IMR-90 (cell line): Measurements from ENCODE around the gene OR51B4. TPM values are rescaled to one million over a fixed set of nuclear protein-coding genes. Genes with fewer than 3 reads are reported as not detected.

Experiments used
- ATAC-seq: fragments of 200-7000 bp; cut with Tn5 transposase; 2 replicates; pipeline ENCODE4 v1.9.1; 2020; ENCODE audit warnings: low read depth, mild to moderate bottlenecking, moderate library complexity
- Bru-seq: library from RNA; stranded (reverse); fragments of 400-500 nt; gene quantifications from one replicate; lab custom pipeline; 2021; lab: Mats Ljungman, UMichigan
- BruChase-seq, 2 experiments: library from RNA; stranded (reverse); fragments of 400-500 nt; gene quantifications; one replicate each; lab custom pipeline; 2021; lab: Mats Ljungman, UMichigan
- BruUV-seq: library from RNA; stranded (reverse); fragments of 400-500 nt; replicated peaks from 2 replicates; lab custom pipeline; 2021; lab: Mats Ljungman, UMichigan
- CTCF ChIA-PET: fragments of 300-600 bp; formaldehyde crosslinking; extraction: SDS; loops from one replicate; lab custom pipeline; 2021; ENCODE audit warnings: antibody characterized with exemption; lab: Yijun Ruan, JAX
- POLR2A ChIA-PET: fragments of 300-600 bp; sonication (Branson Sonifier 250); formaldehyde crosslinking; loops from one replicate; lab custom pipeline; 2022; ENCODE audit warnings: antibody characterized with exemption; ENCODE audit not compliant: unreplicated experiment; lab: Charles Lee
- DNase-seq: peaks from one replicate; pipeline ENCODE4 v3.0.0; 2013
- H2AFZ ChIP-seq: replicated peaks from 2 replicates; pipeline ENCODE3; 2013; ENCODE audit warnings: low read length, mild to moderate bottlenecking; ENCODE audit not compliant: poor library complexity
- H2AK5ac ChIP-seq: 2 replicates; pipeline ENCODE4 v1.6.1; 2013; ENCODE audit warnings: low read depth, low read length, inconsistent platforms
- H2AK9ac ChIP-seq: replicated peaks from 2 replicates; pipeline ENCODE3; 2013; ENCODE audit warnings: mild to moderate bottlenecking, low read depth, low read length, moderate library complexity; ENCODE audit not compliant: poor library complexity
- H2BK120ac ChIP-seq: 2 replicates; pipeline ENCODE4 v1.6.1; 2013; ENCODE audit warnings: low read depth, low read length, inconsistent platforms
- H2BK15ac ChIP-seq: 3 replicates; pipeline ENCODE4 v1.6.1; 2013; ENCODE audit warnings: low read depth, low read length, inconsistent platforms
- H2BK20ac ChIP-seq: 2 replicates; pipeline ENCODE4 v1.6.1; 2013; ENCODE audit warnings: low read depth, mild to moderate bottlenecking, inconsistent platforms, low read length, moderate library complexity
- H2BK5ac ChIP-seq: 2 replicates; pipeline ENCODE4 v1.6.1; 2013; ENCODE audit warnings: mild to moderate bottlenecking, low read depth, low read length, inconsistent platforms; ENCODE audit not compliant: poor library complexity, severe bottlenecking
- H3K14ac ChIP-seq: replicated peaks from 2 replicates; pipeline ENCODE4 v1.6.1; 2013; ENCODE audit warnings: low read depth, low read length, inconsistent platforms
- H3K18ac ChIP-seq: 2 replicates; pipeline ENCODE4 v1.6.1; 2013; ENCODE audit warnings: low read depth, low read length, control low read depth
- H3K23ac ChIP-seq: 2 replicates; pipeline ENCODE4 v1.6.1; 2013; ENCODE audit warnings: low read depth, low read length, inconsistent platforms
- H3K27ac ChIP-seq: 2 replicates; pipeline ENCODE4 v1.5.1; 2013; ENCODE audit warnings: mild to moderate bottlenecking, control low read depth, low read length; ENCODE audit not compliant: insufficient read depth
- H3K27me3 ChIP-seq: 2 replicates; pipeline ENCODE4 v1.6.1; 2013; ENCODE audit warnings: low read length; ENCODE audit not compliant: control insufficient read depth, insufficient read depth
- H3K36me3 ChIP-seq: 2 replicates; pipeline ENCODE4 v1.6.1; 2013; ENCODE audit warnings: low read length, mixed read lengths; ENCODE audit not compliant: control insufficient read depth, insufficient read depth
- H3K4ac ChIP-seq: 2 replicates; pipeline ENCODE4 v1.6.1; 2013; ENCODE audit warnings: low read depth, low read length, inconsistent platforms
- H3K4me1 ChIP-seq: 2 replicates; pipeline ENCODE4 v1.6.1; 2013; ENCODE audit warnings: low read length, mixed read lengths; ENCODE audit not compliant: control insufficient read depth, insufficient read depth
- H3K4me2 ChIP-seq: 2 replicates; pipeline ENCODE4 v1.6.1; 2013; ENCODE audit warnings: low read depth, mild to moderate bottlenecking, control low read depth, low read length, moderate library complexity
- H3K4me3 ChIP-seq: 2 replicates; pipeline ENCODE4 v1.5.1; 2013; ENCODE audit warnings: low read depth, mild to moderate bottlenecking, control low read depth, low read length, moderate library complexity; ENCODE audit not compliant: insufficient read depth
- H3K56ac ChIP-seq: 2 replicates; pipeline ENCODE4 v1.6.1; 2013; ENCODE audit warnings: low read length, inconsistent platforms; ENCODE audit not compliant: insufficient read depth; ENCODE audit errors: extremely low read depth
- H3K79me1 ChIP-seq, 2 experiments: 2 replicates each; pipeline ENCODE4 v1.6.1; 2013; ENCODE audit warnings: low read length in 2 of 2, inconsistent platforms in 1 of 2, low read depth in 1 of 2
- H3K9ac ChIP-seq: 2 replicates; pipeline ENCODE4 v1.6.1; 2013; ENCODE audit warnings: low read depth, low read length, control low read depth
- H3K9me1 ChIP-seq: 2 replicates; pipeline ENCODE4 v1.6.1; 2013; ENCODE audit warnings: low read length, inconsistent platforms; ENCODE audit not compliant: insufficient read depth
- H3K9me3 ChIP-seq: 2 replicates; pipeline ENCODE4 v1.6.1; 2013; ENCODE audit warnings: low read length; ENCODE audit not compliant: control insufficient read depth, insufficient read depth
- H4K20me1 ChIP-seq: 2 replicates; pipeline ENCODE4 v1.6.1; 2013; ENCODE audit warnings: low read length, inconsistent platforms; ENCODE audit not compliant: insufficient read depth
- H4K5ac ChIP-seq: 2 replicates; pipeline ENCODE4 v1.6.1; 2013; ENCODE audit warnings: mild to moderate bottlenecking, low read depth, low read length, control low read depth
- H4K8ac ChIP-seq, 2 experiments: 2 replicates each; pipeline ENCODE4 v1.6.1; 2013; ENCODE audit warnings: low read depth in 2 of 2, low read length in 2 of 2, control low read depth in 1 of 2, inconsistent platforms in 1 of 2
- H4K91ac ChIP-seq: 2 replicates; pipeline ENCODE4 v1.6.1; 2013; ENCODE audit warnings: low read depth, low read length, inconsistent platforms; ENCODE audit not compliant: insufficient read depth
- CEBPB ChIP-seq: IDR thresholded peaks from 2 replicates; pipeline ENCODE4 v1.6.1; 2012; ENCODE audit warnings: low read depth, low read length, improper control_type of control experiment
- CHD1 ChIP-seq: IDR thresholded peaks from 2 replicates; pipeline ENCODE4 v1.6.1; 2012; ENCODE audit warnings: low read depth, low read length, improper control_type of control experiment
- MAFK ChIP-seq: IDR thresholded peaks from 2 replicates; pipeline ENCODE4 v1.6.1; 2012; ENCODE audit warnings: low read depth, low read length, improper control_type of control experiment
- MAZ ChIP-seq: IDR thresholded peaks from 2 replicates; pipeline ENCODE4 v1.6.1; 2012; ENCODE audit warnings: low read depth, mild to moderate bottlenecking, low read length, improper control_type of control experiment, moderate library complexity, borderline replicate concordance
- MXI1 ChIP-seq: IDR thresholded peaks from 2 replicates; pipeline ENCODE4 v1.6.1; 2012; ENCODE audit warnings: low read depth, mild to moderate bottlenecking, low read length, moderate library complexity, borderline replicate concordance
- NFE2L2 ChIP-seq: fragments of 150-350 bp; IDR thresholded peaks from 2 replicates; pipeline ENCODE4 v1.6.1; 2016; ENCODE audit warnings: low read depth, mild to moderate bottlenecking, low read length
- POLR2A ChIP-seq: IDR thresholded peaks from 2 replicates; pipeline ENCODE4 v1.6.1; 2012; ENCODE audit warnings: mild to moderate bottlenecking, low read depth, low read length
- RAD21 ChIP-seq: IDR thresholded peaks from 2 replicates; pipeline ENCODE4 v1.6.1; 2012; ENCODE audit warnings: low read length, improper control_type of control experiment
- RFX5 ChIP-seq: IDR thresholded peaks from 2 replicates; pipeline ENCODE4 v1.8.0; 2012; ENCODE audit warnings: low read depth, mild to moderate bottlenecking, low read length, moderate library complexity
- SMC3 ChIP-seq: fragments of 150-350 bp; IDR thresholded peaks from 2 replicates; pipeline ENCODE4 v1.6.1; 2016; ENCODE audit warnings: low read depth, mild to moderate bottlenecking, antibody characterized with exemption, low read length, moderate library complexity
- WGBS, 2 experiments: methylation state at CpG; one replicate each; pipeline versions ENCODE4 v1.1.5 to v1.1.7; 2013; ENCODE audit warnings: missing lambda C conversion rate in 2 of 2; ENCODE audit not compliant: insufficient read length in 1 of 2; ENCODE audit errors: extremely low coverage in 2 of 2; 5-methylcytosine and 5-hydroxymethylcytosine counted together
- dilution Hi-C: fragments of 300-500 bp; cut with HindIII; formaldehyde crosslinking; loops from one replicate; pipeline ENCODE4 v1.14.3; 2018; ENCODE audit warnings: low sequenced_read_pairs; ENCODE audit not compliant: unreplicated experiment
- in situ Hi-C: fragments of 300-500 bp; cut with MboI; formaldehyde crosslinking; loops from 3 replicates; pipeline ENCODE4 v1.14.3; 2019; ENCODE audit warnings: low sequenced_read_pairs, inconsistent platforms, mixed read lengths
- intact Hi-C: fragments of 100-400 bp; cut with micrococcal nuclease; formaldehyde crosslinking; loops from 2 replicates; pipeline ENCODE4 v1.10.0; 2022
- long read RNA-seq: library from polyadenylated mRNA; unstranded; transcript quantifications from one replicate; pipeline ENCODE4 v2.0.0, GENCODE V29; 2021; ENCODE audit not compliant: unreplicated experiment
- polyA plus RNA-seq, 3 experiments: library from polyadenylated mRNA; depleted of rRNA; stranded (reverse); fragments of >200 nt; gene quantifications; 2 replicates each; pipeline ENCODE4 v1.2.3, GENCODE V29; 2012; ENCODE audit warnings: low replicate concordance in 1 of 3
- total RNA-seq: library from RNA; depleted of rRNA; stranded (reverse); fragments of >200 nt; gene quantifications from 2 replicates; pipeline ENCODE4 v1.2.3, GENCODE V29; 2012; rRNA removed
- TF ChIP-seq, protein P1 (sequence below): fragments of 150-350 bp; IDR thresholded peaks from 2 replicates; pipeline ENCODE4 v1.6.1; 2017; ENCODE audit warnings: mild to moderate bottlenecking, antibody characterized with exemption, low read length, low read depth
- TF ChIP-seq, protein P2 (sequence below): conservative IDR thresholded peaks from 2 replicates; pipeline ENCODE4 v1.5.1; 2012; ENCODE audit warnings: mild to moderate bottlenecking, low read depth, low read length, improper control_type of control experiment
- TF ChIP-seq, protein P3 (sequence below): fragments of 150-350 bp; IDR thresholded peaks from 2 replicates; pipeline ENCODE4 v1.6.1; 2016; ENCODE audit warnings: low read depth, mild to moderate bottlenecking, low read length, moderate library complexity, borderline replicate concordance

OR51B4 gene, protein sequence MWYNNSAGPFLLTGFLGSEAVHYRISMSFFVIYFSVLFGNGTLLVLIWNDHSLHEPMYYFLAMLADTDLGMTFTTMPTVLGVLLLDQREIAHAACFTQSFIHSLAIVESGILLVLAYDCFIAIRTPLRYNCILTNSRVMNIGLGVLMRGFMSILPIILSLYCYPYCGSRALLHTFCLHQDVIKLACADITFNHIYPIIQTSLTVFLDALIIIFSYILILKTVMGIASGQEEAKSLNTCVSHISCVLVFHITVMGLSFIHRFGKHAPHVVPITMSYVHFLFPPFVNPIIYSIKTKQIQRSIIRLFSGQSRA
- not detected in 2 replicates for total RNA-seq
- polyA plus RNA-seq (2012; rRNA removed): 0.11 TPM in 1 of 2 replicates, not detected in the other
- 0.16 TPM in 1 of 2 replicates, not detected in the other for polyA plus RNA-seq (2012; cell fraction: cytosol; rRNA removed)
- polyA plus RNA-seq (2012; cell fraction: nucleus; rRNA removed; ENCODE audit: low replicate concordance): 0.09 TPM in 1 of 2 replicates, not detected in the other
- percentile 21 among the genes with signal in this experiment for Bru-seq, nascent RNA
- BruChase-seq, experiment 1, labeled RNA remaining after a 6-hour chase: percentile 34 among the genes with signal in this experiment
- percentile 28 among the genes with signal in this experiment for BruChase-seq, experiment 2, labeled RNA remaining after a 2-hour chase
- long read RNA-seq: 0 reads

DNA sequence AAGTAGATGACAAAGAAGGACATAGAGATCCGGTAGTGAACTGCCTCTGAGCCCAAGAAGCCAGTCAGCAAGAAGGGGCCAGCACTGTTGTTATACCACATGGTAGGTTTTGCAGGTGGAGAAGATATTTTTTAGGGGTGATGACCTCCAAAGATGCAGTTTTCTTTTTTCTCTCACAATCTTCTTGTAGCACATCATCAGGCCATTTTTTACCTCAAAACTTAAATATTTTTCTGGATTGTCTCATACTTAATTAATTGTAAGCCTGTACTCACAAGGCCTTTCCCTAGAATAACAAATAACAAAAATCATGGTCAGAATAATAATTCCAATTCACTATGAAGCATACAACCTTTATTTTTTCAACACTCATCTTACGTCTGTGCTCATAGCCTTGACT, at the start of gene OR51B4:
Gene OR51B4, minus strand, starts transcription at position 101 of the 400 bp plus-strand sequence. Its CDS starts 0 bp downstream, at position 101.
- ChIA-PET CTCF (no interaction called here), POLR2A (no interaction called here)
- Histone ChIP-seq H3K4me3 (no peak within 1 kb of the TSS), H2BK5ac (peak within 1 kb of the TSS; percentile 88), H4K5ac (peak within 1 kb of the TSS; percentile 65; the same call in 1 of the 2 replicates), H2AK5ac (peak within 1 kb of the TSS; percentile 89), H3K56ac (no peak within 1 kb of the TSS), H3K9me3 (no peaks in the 10 kb centered on the region), H3K4ac (peak within 1 kb of the TSS; percentile 11), H2BK20ac (peak within 1 kb of the TSS; percentile 62), H2AK9ac (no peak within 1 kb of the TSS), H4K8ac (peak within 1 kb of the TSS in 1 of 2 experiments; percentile 77; a peak in 3 of 4 replicates), H2BK15ac (peak within 1 kb of the TSS; percentile 88; the same call in 2 of the 3 replicates), H4K20me1 (no peaks in the 10 kb centered on the region), H2AFZ (peak within 1 kb of the TSS; percentile 40), H3K18ac (peak within 1 kb of the TSS; percentile 95; the same call in 1 of the 2 replicates), H3K14ac (peak within 1 kb of the TSS; percentile 58; the same call in 1 of the 2 replicates), H3K23ac (no peak within 1 kb of the TSS), H2BK120ac (peak within 1 kb of the TSS; percentile 48), H3K27ac (no peak within 1 kb of the TSS), H3K9ac (no peak within 1 kb of the TSS), H3K9me1 (no peaks in the 10 kb centered on the region; the same call in 1 of the 2 replicates), H3K27me3 (no peaks in the 10 kb centered on the region), H3K4me1 (peaks cover 9% of the 10 kb centered on the region; the same call in 1 of the 2 replicates), H3K4me2 (no peak within 1 kb of the TSS), H3K79me1 (no peaks in the 10 kb centered on the region), H3K36me3 (no peaks in the 10 kb centered on the region), H4K91ac (peak within 1 kb of the TSS; percentile 72)
- intact Hi-C loops (no loop called here), in situ Hi-C loops (no loop called here), dilution Hi-C loops (no loop called here)
- BruUV-seq: no TSS peak
- ATAC-seq (no peak), DNase-seq (no peak)
- no CpG with 5 or more reads among the region's 2 CpGs for WGBS, 2 experiments
- no peak for TF ChIP-seq SMC3
- no peak for TF ChIP-seq POLR2A
- no peak for TF ChIP-seq CEBPB
- TF ChIP-seq MXI1: no peak
- TF ChIP-seq NFE2L2: no peak
- TF ChIP-seq, protein P1, sequence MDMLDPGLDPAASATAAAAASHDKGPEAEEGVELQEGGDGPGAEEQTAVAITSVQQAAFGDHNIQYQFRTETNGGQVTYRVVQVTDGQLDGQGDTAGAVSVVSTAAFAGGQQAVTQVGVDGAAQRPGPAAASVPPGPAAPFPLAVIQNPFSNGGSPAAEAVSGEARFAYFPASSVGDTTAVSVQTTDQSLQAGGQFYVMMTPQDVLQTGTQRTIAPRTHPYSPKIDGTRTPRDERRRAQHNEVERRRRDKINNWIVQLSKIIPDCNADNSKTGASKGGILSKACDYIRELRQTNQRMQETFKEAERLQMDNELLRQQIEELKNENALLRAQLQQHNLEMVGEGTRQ: no peak
- TF ChIP-seq, protein P2, sequence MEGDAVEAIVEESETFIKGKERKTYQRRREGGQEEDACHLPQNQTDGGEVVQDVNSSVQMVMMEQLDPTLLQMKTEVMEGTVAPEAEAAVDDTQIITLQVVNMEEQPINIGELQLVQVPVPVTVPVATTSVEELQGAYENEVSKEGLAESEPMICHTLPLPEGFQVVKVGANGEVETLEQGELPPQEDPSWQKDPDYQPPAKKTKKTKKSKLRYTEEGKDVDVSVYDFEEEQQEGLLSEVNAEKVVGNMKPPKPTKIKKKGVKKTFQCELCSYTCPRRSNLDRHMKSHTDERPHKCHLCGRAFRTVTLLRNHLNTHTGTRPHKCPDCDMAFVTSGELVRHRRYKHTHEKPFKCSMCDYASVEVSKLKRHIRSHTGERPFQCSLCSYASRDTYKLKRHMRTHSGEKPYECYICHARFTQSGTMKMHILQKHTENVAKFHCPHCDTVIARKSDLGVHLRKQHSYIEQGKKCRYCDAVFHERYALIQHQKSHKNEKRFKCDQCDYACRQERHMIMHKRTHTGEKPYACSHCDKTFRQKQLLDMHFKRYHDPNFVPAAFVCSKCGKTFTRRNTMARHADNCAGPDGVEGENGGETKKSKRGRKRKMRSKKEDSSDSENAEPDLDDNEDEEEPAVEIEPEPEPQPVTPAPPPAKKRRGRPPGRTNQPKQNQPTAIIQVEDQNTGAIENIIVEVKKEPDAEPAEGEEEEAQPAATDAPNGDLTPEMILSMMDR: no peak
- TF ChIP-seq RAD21: no peak
- no peak for TF ChIP-seq MAZ
- no peak for TF ChIP-seq MAFK
- no peak for TF ChIP-seq RFX5
- TF ChIP-seq CHD1: no peak
- TF ChIP-seq, protein P3, sequence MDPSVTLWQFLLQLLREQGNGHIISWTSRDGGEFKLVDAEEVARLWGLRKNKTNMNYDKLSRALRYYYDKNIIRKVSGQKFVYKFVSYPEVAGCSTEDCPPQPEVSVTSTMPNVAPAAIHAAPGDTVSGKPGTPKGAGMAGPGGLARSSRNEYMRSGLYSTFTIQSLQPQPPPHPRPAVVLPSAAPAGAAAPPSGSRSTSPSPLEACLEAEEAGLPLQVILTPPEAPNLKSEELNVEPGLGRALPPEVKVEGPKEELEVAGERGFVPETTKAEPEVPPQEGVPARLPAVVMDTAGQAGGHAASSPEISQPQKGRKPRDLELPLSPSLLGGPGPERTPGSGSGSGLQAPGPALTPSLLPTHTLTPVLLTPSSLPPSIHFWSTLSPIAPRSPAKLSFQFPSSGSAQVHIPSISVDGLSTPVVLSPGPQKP: no peak
